ENCODE data around the gene RNF220. TPM values are rescaled to one million over a fixed set of nuclear protein-coding genes. Genes with fewer than 3 reads are reported as not detected.
A peak's percentile ranks its signal among the peaks of the same experiment; 100 is the strongest.

RNF220 gene
- total and polyA plus RNA-seq, 7 experiments from 2014 or later = 83.1 to 127 (median 95.9) TPM

- H3K27me3 ChIP-seq (ENCODE audit: control insufficient read depth in 2 of 2, insufficient read depth in 2 of 2, low read length in 2 of 2) = no peaks in the 10 kb centered on the region
- H3K4me1 ChIP-seq (ENCODE audit: control insufficient read depth in 2 of 2, insufficient read depth in 2 of 2, low read length in 2 of 2) = no peaks in the 10 kb centered on the region
- ATAC-seq (peak; percentile 89), DNase-seq (no peak)
- intact Hi-C loops (cut with micrococcal nuclease) = no loop called here
- no peaks in the 10 kb centered on the region for H3K9me3 ChIP-seq (ENCODE audit: control insufficient read depth in 2 of 3, low read length in 3 of 3)
- H3K4me3 ChIP-seq (ENCODE audit: low read length) = no peak overlapping the region
- Mint-ChIP-seq H3K9me3 (peaks cover 0 to 5% (median 0%) of the 10 kb centered on the region in 11 donors), H3K27me3 (peaks cover 15 to 38% (median 29%) of the 10 kb centered on the region in 5 donors), H3K36me3 (peaks cover 0 to 3% (median 0%) of the 10 kb centered on the region in 5 donors), H3K4me3 (no peak overlapping the region), H3K27ac (no peak overlapping the region), H3K4me1 (peaks cover 0 to 3% (median 0%) of the 10 kb centered on the region in 7 donors)
- no peak overlapping the region for H3K27ac ChIP-seq (ENCODE audit: low read depth, low read length)
- ChIA-PET CTCF (no interaction called here), POLR2A (no interaction called here)
- H3K36me3 ChIP-seq (ENCODE audit: control insufficient read depth in 2 of 3, insufficient read depth in 3 of 3, low read length in 3 of 3) = no peaks in the 10 kb centered on the region
These were observed 80.3 kb downstream of the RNF220 start for GRCh38 chr1:44485229-44485933.

DNA sequence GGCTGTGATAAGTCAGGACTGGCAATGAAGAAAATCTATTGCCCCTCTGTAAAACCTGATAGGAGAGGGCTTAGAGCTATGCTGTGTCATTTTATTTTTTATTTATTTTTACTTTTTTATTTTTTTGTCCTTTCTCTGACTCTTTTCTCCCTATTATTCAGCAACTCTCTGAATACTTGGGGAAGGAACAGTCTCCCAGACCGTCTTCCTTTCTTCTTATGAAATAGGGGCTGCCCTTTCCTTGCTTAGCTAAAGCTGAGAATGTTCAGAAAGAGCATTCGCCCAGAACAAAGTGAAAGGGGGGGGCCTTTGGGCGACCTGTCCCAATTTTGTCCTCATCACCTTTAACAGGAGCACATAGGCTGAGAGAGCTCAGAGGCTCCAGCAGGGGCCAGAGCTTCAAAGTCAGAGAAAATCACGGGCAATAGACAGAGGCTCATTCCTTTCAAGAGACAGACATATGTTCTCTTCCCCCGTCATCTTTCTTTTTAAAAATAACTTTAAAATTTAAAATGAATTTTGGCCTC, 80.9 kb downstream of the RNF220 start:
- Histone ChIP-seq H3K4me3 (ENCODE audit: low read length) (no peak overlapping the region), H3K27me3 (ENCODE audit: control insufficient read depth in 2 of 2, insufficient read depth in 2 of 2, low read length in 2 of 2) (no peaks in the 10 kb centered on the region), H3K4me1 (ENCODE audit: control insufficient read depth in 2 of 2, insufficient read depth in 2 of 2, low read length in 2 of 2) (no peaks in the 10 kb centered on the region), H3K36me3 (ENCODE audit: control insufficient read depth in 2 of 3, insufficient read depth in 3 of 3, low read length in 3 of 3) (no peaks in the 10 kb centered on the region), H3K9me3 (ENCODE audit: control insufficient read depth in 2 of 3, low read length in 3 of 3) (no peaks in the 10 kb centered on the region), H3K27ac (ENCODE audit: low read depth, low read length) (no peak overlapping the region)
- POLR2A ChIA-PET = interaction anchor here (0.6 kb wide), 1 partner anchor 47 kb away, joined by 3 read pairs; no protein-coding TSS in a partner anchor
- Mint-ChIP-seq H3K36me3 (peaks cover 0 to 4% (median 0%) of the 10 kb centered on the region in 5 donors), H3K4me1 (peaks cover 0 to 3% (median 0%) of the 10 kb centered on the region in 7 donors), H3K27ac (no peak overlapping the region), H3K27me3 (peaks cover 20 to 36% (median 30%) of the 10 kb centered on the region in 5 donors), H3K4me3 (no peak overlapping the region), H3K9me3 (peaks cover 0 to 6% (median 1%) of the 10 kb centered on the region in 11 donors)
- no peak for ATAC-seq
- CTCF ChIA-PET = no interaction called here
- intact Hi-C loops (cut with micrococcal nuclease) = no loop called here
- DNase-seq = no peak

GRCh38 chr1:44489481-44489880, 84.4 kb downstream of the RNF220 start:
- DNase-seq = no peak
- Mint-ChIP-seq H3K4me3 (no peak overlapping the region), H3K36me3 (peaks cover 0 to 4% (median 0%) of the 10 kb centered on the region in 5 donors), H3K9me3 (peaks cover 0 to 6% (median 5%) of the 10 kb centered on the region in 11 donors), H3K27me3 (peaks cover 15 to 35% (median 28%) of the 10 kb centered on the region in 5 donors), H3K27ac (no peak overlapping the region), H3K4me1 (no peaks in the 10 kb centered on the region)
- Histone ChIP-seq H3K9me3 (ENCODE audit: control insufficient read depth in 2 of 3, low read length in 3 of 3) (no peaks in the 10 kb centered on the region), H3K27me3 (ENCODE audit: control insufficient read depth in 2 of 2, insufficient read depth in 2 of 2, low read length in 2 of 2) (no peaks in the 10 kb centered on the region), H3K27ac (ENCODE audit: low read depth, low read length) (no peak overlapping the region), H3K36me3 (ENCODE audit: control insufficient read depth in 2 of 3, insufficient read depth in 3 of 3, low read length in 3 of 3) (no peaks in the 10 kb centered on the region), H3K4me3 (ENCODE audit: low read length) (no peak overlapping the region), H3K4me1 (ENCODE audit: control insufficient read depth in 2 of 2, insufficient read depth in 2 of 2, low read length in 2 of 2) (no peaks in the 10 kb centered on the region)
- CTCF ChIA-PET = no interaction called here
- no peak for ATAC-seq
- POLR2A ChIA-PET = no interaction called here
- intact Hi-C loops (cut with micrococcal nuclease) = no loop called here

DNA sequence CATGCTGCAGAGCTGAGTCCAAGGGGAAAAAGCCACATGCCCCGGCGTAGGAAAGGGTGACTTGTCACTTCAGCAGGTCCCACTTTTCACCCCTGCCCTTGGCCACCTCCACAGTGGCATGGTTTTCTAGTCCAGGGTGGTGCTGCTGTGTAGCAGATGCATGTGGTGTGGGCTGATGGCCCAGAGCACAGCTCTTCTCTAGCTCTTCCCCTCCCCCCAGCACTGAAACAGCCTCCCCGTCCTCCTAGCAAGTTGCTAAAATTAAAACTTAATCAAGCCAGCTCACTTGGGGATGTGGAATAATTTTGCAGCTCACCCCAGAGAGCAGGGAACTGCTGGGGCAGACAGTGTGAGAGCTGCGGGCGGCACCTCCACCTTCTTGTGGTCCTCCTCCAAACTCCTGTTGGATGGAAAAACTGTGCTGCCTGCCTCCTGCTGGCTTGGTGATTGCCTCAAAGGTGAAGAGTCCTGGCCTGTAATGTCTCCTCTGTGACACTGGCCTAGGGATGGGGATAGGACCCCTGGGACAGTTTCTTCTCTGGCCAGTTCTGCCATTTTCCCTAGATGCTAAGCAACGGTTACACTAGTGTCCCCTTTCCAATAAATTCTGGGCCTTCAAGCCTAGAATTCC, 91.6 kb downstream of the RNF220 start:
- H3K4me3 ChIP-seq (ENCODE audit: low read length) = no peak overlapping the region
- Mint-ChIP-seq H3K27ac (no peak overlapping the region), H3K27me3 (peaks cover 0 to 16% (median 10%) of the 10 kb centered on the region in 5 donors), H3K9me3 (no peaks in the 10 kb centered on the region), H3K36me3 (no peaks in the 10 kb centered on the region), H3K4me1 (no peaks in the 10 kb centered on the region), H3K4me3 (no peak overlapping the region)
- no peaks in the 10 kb centered on the region for H3K4me1 ChIP-seq (ENCODE audit: control insufficient read depth in 2 of 2, insufficient read depth in 2 of 2, low read length in 2 of 2)
- H3K27ac ChIP-seq (ENCODE audit: low read depth, low read length) = no peak overlapping the region
- intact Hi-C loops (cut with micrococcal nuclease) = no loop called here
- ChIA-PET CTCF (no interaction called here), POLR2A (no interaction called here)
- no peak for DNase-seq
- ATAC-seq = no peak
- H3K27me3 ChIP-seq (ENCODE audit: control insufficient read depth in 2 of 2, insufficient read depth in 2 of 2, low read length in 2 of 2) = no peaks in the 10 kb centered on the region
- no peaks in the 10 kb centered on the region for H3K9me3 ChIP-seq (ENCODE audit: control insufficient read depth in 2 of 3, low read length in 3 of 3)
- no peaks in the 10 kb centered on the region for H3K36me3 ChIP-seq (ENCODE audit: control insufficient read depth in 2 of 3, insufficient read depth in 3 of 3, low read length in 3 of 3)

DNA sequence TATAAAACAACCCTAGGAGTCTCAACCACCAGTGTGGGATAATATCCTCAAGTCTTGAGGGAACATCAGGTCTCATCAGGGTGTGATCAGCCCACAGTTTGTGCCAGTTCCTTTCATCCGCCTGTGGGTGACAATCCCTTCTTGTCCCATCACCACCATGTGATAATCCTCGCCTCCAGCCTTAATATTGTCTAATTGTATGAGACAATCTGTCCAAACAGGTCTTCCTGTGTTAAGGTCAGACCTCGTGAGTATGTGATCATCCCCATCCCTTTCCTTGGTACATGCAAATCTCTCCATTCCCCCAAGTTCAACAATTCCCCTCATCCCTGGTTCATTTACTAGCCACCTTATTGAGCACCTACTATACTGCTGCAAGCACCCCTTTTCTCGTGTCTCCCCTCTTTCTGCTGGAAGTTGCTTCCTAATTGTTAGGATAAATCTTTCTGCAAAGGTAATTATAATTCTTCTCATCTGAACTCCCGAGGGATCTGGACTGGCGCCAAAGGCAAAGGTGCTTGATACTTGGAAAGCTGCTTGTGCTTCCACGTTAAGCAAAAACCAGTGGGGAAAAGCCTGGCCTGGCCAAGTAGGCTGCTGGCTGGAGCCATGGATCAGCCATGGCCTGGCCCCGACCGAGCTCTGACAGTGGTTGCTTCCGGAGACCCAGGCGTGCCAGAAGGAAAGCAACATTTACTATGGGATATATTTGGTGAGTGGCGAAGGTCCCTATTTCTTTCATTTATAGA, 92.5 kb downstream of the RNF220 start:
- Mint-ChIP-seq H3K27ac (no peak overlapping the region), H3K4me1 (peaks cover 0 to 2% (median 0%) of the 10 kb centered on the region in 7 donors), H3K4me3 (no peak overlapping the region), H3K27me3 (peaks cover 0 to 9% (median 5%) of the 10 kb centered on the region in 5 donors), H3K9me3 (no peaks in the 10 kb centered on the region), H3K36me3 (no peaks in the 10 kb centered on the region)
- ATAC-seq = no peak
- Histone ChIP-seq H3K27ac (ENCODE audit: low read depth, low read length) (no peak overlapping the region), H3K36me3 (ENCODE audit: control insufficient read depth in 2 of 3, insufficient read depth in 3 of 3, low read length in 3 of 3) (no peaks in the 10 kb centered on the region), H3K9me3 (ENCODE audit: control insufficient read depth in 2 of 3, low read length in 3 of 3) (no peaks in the 10 kb centered on the region), H3K27me3 (ENCODE audit: control insufficient read depth in 2 of 2, insufficient read depth in 2 of 2, low read length in 2 of 2) (no peaks in the 10 kb centered on the region), H3K4me3 (ENCODE audit: low read length) (no peak overlapping the region), H3K4me1 (ENCODE audit: control insufficient read depth in 2 of 2, insufficient read depth in 2 of 2, low read length in 2 of 2) (no peaks in the 10 kb centered on the region)
- no peak for DNase-seq
- CTCF ChIA-PET = no interaction called here
- POLR2A ChIA-PET = no interaction called here
- intact Hi-C loops (cut with micrococcal nuclease) = no loop called here

DNA sequence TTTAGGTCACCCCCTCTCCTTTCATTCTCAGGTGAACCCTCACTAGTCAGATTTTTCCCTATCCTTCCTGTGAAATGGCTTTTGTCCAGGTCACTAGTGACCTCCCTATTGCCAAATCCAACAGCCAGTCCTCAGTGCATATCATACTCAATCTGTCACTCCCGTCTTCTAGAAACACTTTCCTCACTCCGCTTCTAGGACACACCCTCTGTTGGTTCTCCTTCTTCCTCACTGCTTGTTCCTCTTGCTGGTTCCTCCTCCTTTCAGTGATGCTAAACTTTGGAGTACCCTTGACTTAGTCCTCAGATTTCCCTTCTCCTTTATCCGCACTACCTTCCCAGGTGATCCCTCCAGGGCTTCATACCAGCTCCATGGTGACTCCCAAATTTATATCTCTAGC, 94.3 kb downstream of the RNF220 start:
- Mint-ChIP-seq H3K4me3 (no peak overlapping the region), H3K27me3 (peaks cover 0 to 9% (median 5%) of the 10 kb centered on the region in 5 donors), H3K4me1 (peaks cover 0 to 2% (median 0%) of the 10 kb centered on the region in 7 donors), H3K27ac (no peak overlapping the region), H3K9me3 (no peaks in the 10 kb centered on the region), H3K36me3 (no peaks in the 10 kb centered on the region)
- Histone ChIP-seq H3K36me3 (ENCODE audit: control insufficient read depth in 2 of 3, insufficient read depth in 3 of 3, low read length in 3 of 3) (no peaks in the 10 kb centered on the region), H3K4me1 (ENCODE audit: control insufficient read depth in 2 of 2, insufficient read depth in 2 of 2, low read length in 2 of 2) (no peaks in the 10 kb centered on the region), H3K9me3 (ENCODE audit: control insufficient read depth in 2 of 3, low read length in 3 of 3) (no peaks in the 10 kb centered on the region), H3K27ac (ENCODE audit: low read depth, low read length) (no peak overlapping the region), H3K27me3 (ENCODE audit: control insufficient read depth in 2 of 2, insufficient read depth in 2 of 2, low read length in 2 of 2) (no peaks in the 10 kb centered on the region), H3K4me3 (ENCODE audit: low read length) (no peak overlapping the region)
- POLR2A ChIA-PET = no interaction called here
- ATAC-seq = peak; percentile 78
- intact Hi-C loops (cut with micrococcal nuclease) = no loop called here
- DNase-seq = no peak
- CTCF ChIA-PET = interaction anchor here (0.7 kb wide), 1 partner anchor 610 kb away, joined by 3 read pairs; no protein-coding TSS in a partner anchor

Data from naive thymus-derived CD4-positive, alpha-beta T cell (primary cell).